Ishikawa (cell line): ENCODE measurements around the gene PSEN1.

Experiments
- CEBPB ChIP-seq: IDR thresholded peaks from 2 replicates; pipeline ENCODE4 v1.6.1; 2012
- CREB1 ChIP-seq: IDR thresholded peaks from 2 replicates; pipeline ENCODE4 v1.6.1; 2012; ENCODE audit warnings: low read depth
- EGR1 ChIP-seq: IDR thresholded peaks from 2 replicates; pipeline ENCODE4 v1.6.1; 2012
- EP300 ChIP-seq: IDR thresholded peaks from 2 replicates; pipeline ENCODE4 v1.6.1; 2012; ENCODE audit warnings: borderline replicate concordance
- FOXM1 ChIP-seq: IDR thresholded peaks from 2 replicates; pipeline ENCODE4 v1.6.1; 2012; ENCODE audit warnings: low read depth, borderline replicate concordance
- MAX ChIP-seq: IDR thresholded peaks from 2 replicates; pipeline ENCODE4 v1.6.1; 2012
- NFIC ChIP-seq: IDR thresholded peaks from 2 replicates; pipeline ENCODE4 v1.6.1; 2012
- REST ChIP-seq: IDR thresholded peaks from 2 replicates; pipeline ENCODE4 v1.6.1; 2012; ENCODE audit warnings: low read depth, mild to moderate bottlenecking
- TAF1 ChIP-seq: IDR thresholded peaks from 2 replicates; pipeline ENCODE4 v1.6.1; 2012; ENCODE audit warnings: low read depth, mild to moderate bottlenecking
- TCF12 ChIP-seq: IDR thresholded peaks from 2 replicates; pipeline ENCODE4 v1.6.1; 2012; ENCODE audit warnings: low read depth
- TEAD4 ChIP-seq: IDR thresholded peaks from 2 replicates; pipeline ENCODE4 v1.6.1; 2012
- USF1 ChIP-seq: IDR thresholded peaks from 2 replicates; pipeline ENCODE4 v1.6.1; 2012
- YY1 ChIP-seq: IDR thresholded peaks from 2 replicates; pipeline ENCODE4 v1.6.1; 2012; ENCODE audit warnings: low read depth
- ZBTB7A ChIP-seq: IDR thresholded peaks from 2 replicates; pipeline ENCODE4 v1.6.1; 2012; ENCODE audit warnings: low read depth

The PSEN1 gene

GRCh38 chr14:73180385-73180805, 44.1 kb downstream of the PSEN1 start:
- TF ChIP-seq NFIC (no peak), EGR1 (no peak), TAF1 (no peak)

GRCh38 chr14:73188501-73188911, 52.2 kb downstream of the PSEN1 start:
- TF ChIP-seq FOXM1: no peak

GRCh38 chr14:73189651-73190050, 53.3 kb downstream of the PSEN1 start:
- TF ChIP-seq CREB1 (no peak), EP300 (no peak), USF1 (no peak), TCF12 (no peak)

- TF ChIP-seq EP300 (no peak), TAF1 (no peak), EGR1 (no peak), CREB1 (no peak), ZBTB7A (no peak), CEBPB (no peak), REST (no peak), NFIC (no peak), YY1 (no peak), USF1 (no peak), MAX (no peak), TEAD4 (no peak)
Measured at GRCh38 chr14:73191441-73191840, 55.1 kb downstream of the PSEN1 start.

- TF ChIP-seq CREB1 (no peak), MAX (no peak), EP300 (no peak), TCF12 (no peak), TAF1 (no peak), REST (no peak), NFIC (no peak)
Measured at GRCh38 chr14:73198253-73198652, 61.9 kb downstream of the PSEN1 start.

GRCh38 chr14:73203527-73203926, 67.2 kb downstream of the PSEN1 start:
- TF ChIP-seq MAX (no peak), TEAD4 (no peak), ZBTB7A (no peak), CREB1 (no peak), USF1 (no peak), FOXM1 (no peak)

GRCh38 chr14:73207615-73208014, 71.3 kb downstream of the PSEN1 start:
- TF ChIP-seq TCF12: no peak
- TF ChIP-seq EP300: no peak
- no peak for TF ChIP-seq CEBPB
- TF ChIP-seq MAX: no peak
- TF ChIP-seq FOXM1: no peak
- TF ChIP-seq TAF1: no peak
- TF ChIP-seq ZBTB7A: no peak
- TF ChIP-seq CREB1: no peak
- TF ChIP-seq YY1: no peak
